GM18526 (cell line): ENCODE results near the gene HAAO.

Experiments used
- POLR2A ChIP-seq: IDR thresholded peaks from 3 replicates; pipeline ENCODE4 v1.6.1; 2011; ENCODE audit not compliant: insufficient read length; ENCODE audit errors: extremely low read depth

Gene HAAO

GRCh38 chr2:42722320-42723190 lies 69.8 kb downstream of the HAAO start:
- TF ChIP-seq POLR2A, result no peak

GRCh38 chr2:42721898-42722297 lies 70.5 kb downstream of the HAAO start:
- TF ChIP-seq POLR2A, result no peak
